NCI-H1930 (cell line): ENCODE data around the gene SH2D5.
"Not testable (repeated sequence)": the region's sequence is repeated elsewhere in the genome, so short reads cannot be mapped to it uniquely, and the experiment has no call there.

Source experiments
- DNase-seq, 2 experiments: peaks; one replicate each; lab custom pipeline; 2025; lab: John Stamatoyannopoulos, UW

SH2D5 gene

DNA sequence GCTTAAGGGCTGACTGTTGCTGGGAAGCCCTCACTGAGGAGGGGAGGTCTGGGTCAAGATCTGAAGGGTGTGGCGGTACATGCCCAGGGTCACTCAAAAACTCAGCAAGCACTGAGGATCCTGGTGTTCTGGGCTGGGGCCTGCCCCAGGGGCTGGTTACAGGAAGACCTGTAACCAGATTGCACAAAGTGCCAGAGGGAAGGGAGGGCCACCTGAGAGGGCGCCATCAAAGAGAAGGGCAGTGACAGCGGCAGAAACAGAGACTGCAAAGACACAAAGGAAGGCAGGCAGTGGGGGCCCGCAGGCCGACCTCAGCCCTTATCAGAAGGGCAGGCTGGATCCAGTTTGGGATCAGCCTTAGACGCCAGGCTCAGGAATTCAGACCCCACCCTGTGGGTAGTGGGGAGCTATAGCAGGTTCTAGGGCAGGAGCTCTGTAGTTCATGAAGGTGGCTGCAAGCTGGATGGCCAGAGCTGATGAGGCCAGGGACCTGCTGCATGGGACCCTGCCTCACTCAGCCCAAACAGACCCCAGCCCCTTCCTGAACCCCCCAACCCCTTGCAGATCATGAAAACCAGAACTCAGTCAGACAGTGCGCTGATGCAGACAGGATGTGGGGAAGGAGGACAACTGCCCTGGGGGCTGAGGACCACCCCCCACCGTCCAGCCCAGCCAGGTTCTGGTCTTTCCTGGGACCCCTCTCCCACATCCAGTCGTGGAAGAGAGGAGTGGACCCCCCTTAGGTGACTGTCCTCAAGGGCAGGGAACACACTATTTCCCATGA, 3.9 kb downstream of the SH2D5 start:
- no peak for DNase-seq

GRCh38 chr1:20727746-20728316, 4.7 kb downstream of the SH2D5 start:
- DNase-seq: no peak

DNA sequence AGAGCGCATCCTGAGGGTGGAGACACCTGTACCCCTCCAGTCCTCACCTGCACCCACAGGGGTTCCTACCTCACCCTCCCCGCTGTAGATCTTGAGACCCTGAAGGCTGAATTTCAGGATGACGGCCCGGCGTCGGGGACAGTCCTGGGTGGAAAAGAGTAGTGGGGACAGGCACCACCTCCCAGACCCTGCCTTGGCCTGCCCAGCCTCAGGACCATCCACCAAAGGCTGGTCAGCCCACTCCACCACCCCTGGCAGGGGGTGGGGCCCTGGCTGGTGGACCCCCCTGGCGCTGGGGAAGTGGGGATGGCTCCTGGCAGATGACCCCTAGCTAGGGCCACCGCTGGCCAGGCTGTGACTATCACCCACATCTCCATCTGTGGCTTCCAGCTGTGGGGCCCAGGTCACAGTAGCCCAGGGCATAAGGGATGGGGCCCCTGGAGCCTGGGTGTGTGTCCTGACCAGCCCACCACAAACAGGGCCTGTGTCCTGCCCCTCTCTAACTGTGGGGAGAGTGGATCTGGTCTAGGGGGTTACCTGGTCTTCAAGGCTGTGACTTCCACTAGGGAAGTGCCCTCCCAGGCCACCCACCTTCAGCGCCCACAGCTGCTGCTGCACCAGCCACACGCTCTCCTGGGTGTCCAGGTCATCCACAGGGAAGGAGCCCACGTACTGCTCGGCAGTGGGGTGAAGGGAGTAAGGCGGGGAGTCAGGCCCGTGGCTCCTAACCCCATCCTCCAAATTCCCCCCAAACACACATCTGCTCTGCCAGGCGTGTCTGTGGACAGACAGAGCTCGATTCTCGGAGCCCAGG, 5.4 kb downstream of the SH2D5 start:
- DNase-seq: no peak

DNA sequence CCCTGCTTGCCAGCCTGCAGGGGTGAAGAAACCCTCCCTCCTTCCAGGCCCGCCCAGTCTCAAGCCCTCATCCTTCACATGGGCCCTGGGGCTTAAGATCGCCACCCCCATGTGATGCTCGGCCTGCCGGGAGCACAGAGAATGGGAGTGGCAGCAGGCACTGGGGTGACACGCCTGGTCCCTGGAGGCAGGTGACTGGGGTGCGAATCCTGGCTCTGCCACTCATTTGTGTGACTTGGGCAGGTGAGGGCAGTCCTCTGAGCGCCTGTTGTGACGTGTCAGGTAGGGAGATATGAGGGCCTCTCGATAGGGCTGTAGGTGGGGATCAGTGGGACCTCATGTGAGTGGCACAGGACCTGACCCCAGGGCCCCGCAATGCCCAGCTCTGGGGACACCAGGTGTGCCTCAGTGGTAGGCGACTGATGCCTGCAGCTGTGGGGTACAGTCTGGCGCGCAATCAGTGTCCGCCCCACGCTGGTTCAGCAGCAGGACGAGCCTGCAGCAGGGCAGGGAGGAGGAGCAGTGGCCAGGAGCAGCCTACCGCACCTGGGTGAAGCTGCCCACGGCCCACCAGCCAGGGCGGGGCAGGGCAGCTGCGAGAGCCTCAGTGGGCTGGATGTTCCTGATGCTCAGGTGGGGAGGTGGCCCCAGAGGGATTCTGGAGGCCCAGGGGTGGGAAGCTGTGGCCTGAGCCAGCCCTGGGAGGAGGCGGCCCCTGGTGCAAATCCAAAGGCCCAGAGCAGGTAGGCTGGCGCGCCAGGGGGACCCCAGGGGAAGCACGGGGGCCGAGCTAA, 6.2 kb downstream of the SH2D5 start:
- no peak for DNase-seq

- DNase-seq: no peak
Measured at GRCh38 chr1:20725189-20726117, 7.0 kb downstream of the SH2D5 start.

DNA sequence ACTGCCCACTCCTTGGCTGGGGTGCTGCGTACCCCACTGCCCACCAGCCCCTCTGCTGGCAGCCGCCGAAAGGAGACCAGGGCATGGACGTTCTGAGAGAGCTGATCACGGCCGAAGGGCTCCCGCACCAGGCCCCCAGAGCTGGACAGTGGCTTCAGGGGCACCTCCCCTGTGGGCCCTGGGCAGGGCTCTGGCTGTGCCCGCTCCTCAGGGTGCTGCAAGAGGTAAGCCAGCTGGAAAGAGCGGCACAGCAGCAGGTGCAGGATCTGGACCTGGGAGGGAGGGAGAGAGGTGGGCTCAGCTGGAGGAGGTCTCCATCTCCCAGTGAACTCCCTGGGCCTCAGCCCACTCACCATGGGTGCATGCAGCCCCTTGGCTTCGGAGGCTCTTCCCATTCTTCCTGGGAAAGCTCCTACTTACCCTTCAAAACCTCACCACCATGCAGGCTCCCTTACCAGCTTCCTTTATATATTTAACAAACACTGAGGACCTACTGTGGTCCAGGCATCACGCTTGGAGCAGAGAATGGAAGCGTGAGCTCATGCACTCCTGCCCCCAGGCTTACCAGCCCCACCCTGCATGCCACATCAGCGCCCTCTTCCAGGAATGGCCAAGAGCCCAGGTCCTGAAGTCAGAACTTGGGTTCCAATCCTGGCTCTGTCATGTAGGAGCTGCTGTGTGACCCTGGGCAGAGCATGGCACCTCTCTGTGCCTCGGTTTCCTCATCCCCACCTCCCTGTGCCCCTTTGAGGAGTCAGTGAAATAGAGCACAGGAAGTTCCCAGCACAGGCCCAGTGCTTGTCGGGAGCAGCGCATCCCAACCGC, 7.9 kb downstream of the SH2D5 start:
- no peak for DNase-seq

GRCh38 chr1:20723537-20724363, 8.8 kb downstream of the SH2D5 start:
- DNase-seq: no peak

DNA sequence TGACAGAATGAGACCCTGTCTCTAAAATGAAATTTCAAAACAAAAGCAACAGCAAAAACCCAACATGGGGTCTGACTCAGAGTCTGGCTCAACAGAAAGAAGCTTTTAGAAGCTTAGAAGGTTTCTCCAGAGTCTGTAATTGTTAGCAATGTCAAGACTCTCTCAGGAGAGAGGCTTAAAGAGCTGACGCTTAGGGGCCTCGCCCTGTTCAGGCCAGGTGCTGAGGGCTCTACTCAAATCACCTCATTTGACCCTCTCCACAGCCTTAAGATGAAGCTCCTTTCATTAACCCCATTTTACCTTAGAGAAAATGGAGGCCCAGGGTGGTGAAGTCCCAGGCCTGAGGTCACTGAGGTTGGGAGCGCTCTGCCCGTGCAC, 9.4 kb downstream of the SH2D5 start:
- DNase-seq: no peak

DNA sequence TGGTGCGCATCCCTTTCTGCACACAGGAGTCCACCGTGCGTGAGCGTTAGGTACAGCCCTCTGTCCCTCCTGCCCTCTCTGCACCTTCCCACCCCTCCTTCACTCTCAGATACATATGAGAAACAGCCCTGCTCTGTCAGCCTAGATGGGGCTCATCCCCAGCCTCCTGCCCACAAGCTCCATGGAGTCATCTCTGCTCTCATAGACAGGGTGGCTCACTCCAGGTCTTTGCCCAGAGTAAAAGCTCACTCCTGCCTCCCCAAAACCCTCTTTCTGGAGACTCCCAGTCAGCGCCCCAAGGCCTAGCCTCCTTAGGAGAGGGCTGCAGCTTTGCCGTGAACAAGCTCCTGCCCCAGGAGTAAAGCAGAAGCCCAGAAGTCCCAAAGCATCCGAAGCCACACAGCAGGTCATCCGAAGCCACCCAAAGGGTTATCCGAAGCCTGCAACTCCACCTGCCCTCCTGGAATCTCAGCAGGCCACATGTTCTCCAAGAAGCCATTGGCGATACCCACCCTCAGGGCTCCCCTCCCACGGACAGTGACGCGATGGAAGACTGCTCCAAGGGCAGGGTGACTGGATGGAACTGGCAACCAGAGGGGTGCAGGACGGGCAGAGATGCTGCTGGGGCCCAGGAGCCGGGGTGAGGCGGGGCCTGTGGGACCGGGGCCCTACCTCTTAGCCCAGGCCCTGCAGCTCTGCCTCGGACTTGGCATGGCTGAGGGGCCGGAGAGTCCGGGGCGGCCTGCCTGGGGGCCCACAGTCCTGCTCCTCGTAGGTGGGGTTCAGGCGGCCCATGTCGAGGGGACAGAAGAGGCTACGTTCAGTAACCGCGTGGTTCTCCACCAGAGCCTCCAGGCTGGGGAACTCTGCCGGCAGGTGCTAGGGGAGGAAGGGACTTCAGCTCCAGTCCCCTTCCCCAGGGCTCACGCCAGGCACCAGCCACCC, 11.1 kb downstream of the SH2D5 start:
- no peak for DNase-seq

GRCh38 chr1:20720631-20721091, 11.8 kb downstream of the SH2D5 start:
- DNase-seq: no peak

GRCh38 chr1:20719871-20720620, 12.5 kb downstream of the SH2D5 start:
- DNase-seq: no peak

DNA sequence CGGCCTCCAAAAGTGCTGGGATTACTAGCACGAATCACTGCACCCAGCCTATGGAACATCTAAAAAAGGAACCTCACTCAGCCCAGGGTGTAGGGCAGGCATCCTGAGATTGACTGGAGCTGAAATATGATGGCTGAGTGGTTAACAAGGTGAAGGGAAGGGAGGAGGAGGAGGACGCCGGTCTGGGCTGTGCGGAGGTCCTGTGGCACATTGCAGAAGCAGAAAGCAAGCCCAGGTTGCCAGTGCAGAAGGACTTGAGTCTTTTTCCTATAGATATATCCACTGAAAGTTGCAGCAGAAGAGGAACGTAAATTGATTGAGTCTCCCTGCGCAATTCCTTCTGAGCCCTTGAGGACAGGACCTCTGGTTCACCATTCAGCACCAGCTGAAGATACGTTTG, 13.2 kb downstream of the SH2D5 start:
- DNase-seq: no peak

DNA sequence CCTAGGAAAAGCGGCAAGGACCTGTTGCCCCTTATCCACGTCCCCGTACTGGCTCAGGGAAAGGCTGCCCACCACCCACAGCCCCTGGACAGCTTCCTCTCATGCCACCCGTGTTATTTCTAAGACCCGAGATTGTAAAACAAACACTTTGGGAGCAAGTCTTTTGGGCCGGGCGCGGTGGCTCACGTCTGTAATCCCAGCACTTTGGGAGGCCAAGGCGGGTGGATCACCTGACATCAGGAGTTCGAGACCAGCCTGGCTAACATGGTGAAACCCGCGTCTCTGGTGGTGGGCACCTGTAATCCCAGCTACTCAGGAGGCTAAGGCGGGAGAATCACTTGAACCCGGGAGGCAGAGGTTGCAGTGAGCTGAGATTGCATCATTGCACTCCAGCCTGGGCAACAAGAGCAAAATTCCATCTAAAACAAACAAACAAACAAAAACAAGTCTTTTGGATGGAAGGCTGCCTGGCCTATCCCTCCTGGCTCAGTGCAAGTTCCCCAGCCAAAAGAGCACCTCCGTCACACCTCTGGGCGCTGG, 14.1 kb downstream of the SH2D5 start:
- not testable (repeated sequence) for DNase-seq

DNA sequence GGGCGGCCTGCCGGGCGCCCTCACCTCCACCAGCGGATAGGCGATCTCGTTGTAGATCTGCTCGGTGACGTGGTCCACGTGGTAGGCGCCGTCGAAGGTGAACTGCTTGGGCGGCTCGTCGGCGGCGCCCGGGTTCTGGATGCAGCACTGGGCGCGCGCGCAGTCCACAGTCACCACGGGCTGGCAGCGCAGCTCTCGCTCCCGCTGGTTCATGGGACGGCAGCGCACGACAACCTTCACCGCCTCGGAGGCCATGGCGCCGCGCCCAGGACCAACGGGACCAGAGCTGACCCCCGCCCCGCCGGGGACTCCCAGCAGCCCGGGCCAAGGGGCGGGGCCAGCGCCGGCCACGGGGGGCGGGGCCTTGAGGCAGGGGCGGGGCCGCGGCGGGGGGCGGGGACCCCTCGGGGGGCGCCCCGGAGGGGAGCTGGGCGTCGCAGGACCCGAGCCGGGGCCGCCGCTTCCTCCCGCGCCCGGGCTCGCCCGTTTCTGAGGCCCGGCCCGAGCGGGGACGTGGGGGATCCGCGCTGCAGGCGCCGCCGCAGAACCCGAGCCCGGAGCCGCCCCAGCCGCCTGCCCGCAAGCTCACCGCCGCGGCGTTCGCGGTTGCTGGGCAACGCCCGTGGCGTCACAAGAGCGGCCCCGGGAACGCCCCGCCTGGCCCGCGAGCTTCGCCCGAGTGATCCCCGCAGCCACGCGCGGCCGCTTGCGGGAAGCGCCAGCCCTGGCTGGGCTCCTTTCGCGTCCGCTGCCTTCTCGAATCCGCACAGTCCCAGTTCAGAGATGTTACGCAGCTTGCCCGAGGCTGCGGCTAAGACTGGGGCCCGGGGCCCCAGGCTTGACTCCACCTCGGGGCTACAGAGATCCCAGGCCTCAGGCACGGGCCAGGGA, 14.8 kb downstream of the SH2D5 start, which contains the start of gene KIF17:
Gene KIF17, minus strand, starts transcription at position 556 of the 891 bp plus-strand sequence. Its CDS starts 301 bp downstream, at position 255.
- DNase-seq: peak; percentile 47 to 75

DNA sequence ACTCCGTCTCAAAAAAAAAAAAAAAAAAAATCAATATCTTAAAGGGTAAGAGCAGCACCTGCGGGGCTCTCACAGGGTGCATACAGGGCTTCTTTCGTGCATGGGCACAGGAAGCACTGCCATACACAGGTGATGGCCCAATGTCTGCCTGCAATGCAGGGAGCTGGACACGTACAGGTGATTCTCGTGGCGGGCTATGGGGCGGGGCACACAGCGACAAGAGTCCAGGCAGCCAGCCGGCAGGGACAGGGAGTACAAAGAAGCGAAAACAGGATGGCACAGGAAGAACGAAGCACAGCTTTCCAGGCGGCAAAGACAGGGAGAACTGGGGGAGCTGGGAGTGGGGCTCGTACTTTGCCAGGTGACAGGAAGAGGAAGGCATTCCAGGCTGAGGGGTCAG, 16.3 kb downstream of the SH2D5 start:
- DNase-seq: no peak

DNA sequence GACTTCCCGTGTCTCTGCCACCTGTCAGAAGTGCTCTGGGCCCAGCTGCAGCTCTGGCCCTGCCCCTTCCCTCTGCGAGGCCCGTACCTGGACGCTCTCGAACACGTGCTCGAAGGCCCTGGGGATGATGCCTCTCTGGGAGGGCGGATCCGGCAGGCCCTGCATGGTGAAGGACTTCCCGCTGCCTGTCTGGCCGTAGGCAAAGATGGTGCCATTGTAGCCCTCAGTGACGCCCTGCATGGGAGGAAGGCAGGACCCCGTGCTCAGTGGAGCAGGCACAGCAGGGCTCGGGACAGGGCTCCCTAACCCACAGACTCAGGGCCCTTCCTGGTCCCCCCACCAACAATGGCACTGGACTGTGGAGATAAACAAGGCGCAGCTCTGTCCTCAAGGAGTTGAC, 17.1 kb downstream of the SH2D5 start:
- DNase-seq: no peak
